Measurements from ENCODE around the gene DPP4. TPM values are rescaled to one million over a fixed set of nuclear protein-coding genes. Genes with fewer than 3 reads are reported as not detected.

Gene DPP4
- total and polyA plus RNA-seq, 2 of the 4 experiments (the other 2 are of a cell fraction), result 13.2 to 19.0 TPM

- H4K91ac ChIP-seq (ENCODE audit: insufficient read depth, low read depth, low read length), result no peak overlapping the region
- POLR2A ChIA-PET (ENCODE audit: unreplicated experiment), result no interaction called here
- no peak overlapping the region for H3K4me3 ChIP-seq (ENCODE audit: insufficient read depth, low read depth, low read length)
- peak overlapping the region; percentile 48; the same call in 1 of the 2 replicates for H3K4ac ChIP-seq (ENCODE audit: low read depth, low read length)
- H3K18ac ChIP-seq (ENCODE audit: low read depth, low read length), result no peak overlapping the region
- 30% methylated on average over 2 of the region's 3 CpGs; no CpG with 5 or more reads in 1 of the 2 experiments for WGBS, 2 experiments (ENCODE audit: extremely low coverage in 2 of 2, insufficient read length in 1 of 2)
- H3K27ac ChIP-seq (ENCODE audit: insufficient read depth, low read length), result no peak overlapping the region
- no peak for ATAC-seq (ENCODE audit: low read depth)
- no peaks in the 10 kb centered on the region for H3K27me3 ChIP-seq (ENCODE audit: control insufficient read depth, insufficient read depth, low read length)
- H3K14ac ChIP-seq (replicated peaks; ENCODE audit: low read depth, low read length), result no peak overlapping the region
- no peaks in the 10 kb centered on the region for H3K79me1 ChIP-seq (ENCODE audit: low read depth in 1 of 2, low read length in 2 of 2)
- no peak overlapping the region; the same call in 2 of the 3 replicates for H2BK15ac ChIP-seq (ENCODE audit: low read depth, low read length)
- peak overlapping the region; percentile 13 for H2AFZ ChIP-seq (replicated peaks; ENCODE audit: low read length, poor library complexity)
- no peak overlapping the region for H3K56ac ChIP-seq (ENCODE audit: extremely low read depth, insufficient read depth, low read length)
- H2AK9ac ChIP-seq (replicated peaks; ENCODE audit: low read depth, low read length, poor library complexity), result no peak overlapping the region
- H4K8ac ChIP-seq (ENCODE audit: low read depth in 2 of 2, low read length in 2 of 2), result no peak overlapping the region
- H2BK20ac ChIP-seq (ENCODE audit: low read depth, low read length), result no peak overlapping the region
- no peaks in the 10 kb centered on the region for H4K20me1 ChIP-seq (ENCODE audit: insufficient read depth, low read length)
- intact Hi-C loops (cut with micrococcal nuclease), result no loop called here
- peaks cover 5% of the 10 kb centered on the region; the same call in 1 of the 2 replicates for H3K9me1 ChIP-seq (ENCODE audit: insufficient read depth, low read length)
- H4K5ac ChIP-seq (ENCODE audit: low read depth, low read length), result no peak overlapping the region
- no peak overlapping the region for H2AK5ac ChIP-seq (ENCODE audit: low read depth, low read length)
- no peak overlapping the region; the same call in 1 of the 2 replicates for H2BK120ac ChIP-seq (ENCODE audit: low read depth, low read length)
- no peak overlapping the region for H3K9ac ChIP-seq (ENCODE audit: low read depth, low read length)
- TF ChIP-seq CTCF (conservative IDR thresholded peaks at IDR 0.05; ENCODE audit: low read depth, low read length) (no peak), USF2 (IDR thresholded peaks at IDR 0.05; ENCODE audit: low read depth, low read length) (peak; percentile 56)
- CTCF ChIA-PET, result no interaction called here
- H3K23ac ChIP-seq (ENCODE audit: low read depth, low read length), result peak overlapping the region; percentile 47
- no peaks in the 10 kb centered on the region for H3K9me3 ChIP-seq (ENCODE audit: control insufficient read depth, insufficient read depth, low read length)
- BruUV-seq (replicated peaks), result no TSS peak
- no peaks in the 10 kb centered on the region for H3K4me1 ChIP-seq (ENCODE audit: control insufficient read depth, insufficient read depth, low read length)
- DNase-seq, result peak; percentile 29
- no peaks in the 10 kb centered on the region for H3K36me3 ChIP-seq (ENCODE audit: control insufficient read depth, insufficient read depth, low read length)
- no peak overlapping the region for H3K4me2 ChIP-seq (ENCODE audit: low read depth, low read length)
- in situ Hi-C loops (cut with MboI; ENCODE audit: low sequenced_read_pairs), result no loop called here
- dilution Hi-C loops (cut with HindIII; ENCODE audit: low sequenced_read_pairs, unreplicated experiment), result no loop called here
- no peak overlapping the region for H2BK5ac ChIP-seq (ENCODE audit: low read depth, low read length, poor library complexity, severe bottlenecking)
These were observed 29.5 kb upstream of the DPP4 start for GRCh38 chr2:162103443-162104009.
